Skeletal muscle tissue (tissue), 4 donors: ENCODE measurements around the gene PRPF19. TPM values are rescaled to one million over a fixed set of nuclear protein-coding genes. Genes with fewer than 3 reads are reported as not detected.
A peak's percentile ranks its signal among the peaks of the same experiment; 100 is the strongest.

Source experiments
- H3K27ac ChIP-seq: one replicate; pipeline ENCODE4 v1.7.0; 2013; ENCODE audit warnings: mild to moderate bottlenecking, low read depth, low read length, inconsistent platforms
- H3K27me3 ChIP-seq, 3 donors: one replicate each; pipeline ENCODE4 v1.7.0; 2013; ENCODE audit warnings: low read length in 3 of 3; ENCODE audit not compliant: control insufficient read depth in 3 of 3, insufficient read depth in 3 of 3
- H3K36me3 ChIP-seq, 3 donors: one replicate each; pipeline ENCODE4 v1.7.0; 2013; ENCODE audit warnings: low read length in 3 of 3; ENCODE audit not compliant: control insufficient read depth in 3 of 3, insufficient read depth in 3 of 3
- H3K4me1 ChIP-seq, 3 donors: one replicate each; pipeline ENCODE4 v1.7.0; 2013; ENCODE audit warnings: low read length in 3 of 3, mild to moderate bottlenecking in 3 of 3; ENCODE audit not compliant: control insufficient read depth in 3 of 3, insufficient read depth in 3 of 3
- H3K4me3 ChIP-seq, 3 donors: one replicate each; pipeline ENCODE4 v1.7.0; 2013; ENCODE audit warnings: low read length in 3 of 3
- H3K9ac ChIP-seq, 3 donors: one replicate each; pipeline ENCODE4 v1.7.0; 2013; ENCODE audit warnings: low read length in 3 of 3, mild to moderate bottlenecking in 3 of 3, moderate library complexity in 2 of 3, low read depth in 1 of 3
- H3K9me3 ChIP-seq, 3 donors: one replicate each; pipeline ENCODE4 v1.7.0; 2013; ENCODE audit warnings: low read length in 3 of 3; ENCODE audit not compliant: control insufficient read depth in 3 of 3
- total RNA-seq: library from RNA; depleted of rRNA; stranded (reverse); fragments of >200 nt; gene quantifications from one replicate; pipeline ENCODE4 v1.2.3, GENCODE V29; 2014
- donor health status: Osteomylitis.

Gene PRPF19
- total RNA-seq, 1 donor from 2014 or later, result 27.7 TPM

DNA sequence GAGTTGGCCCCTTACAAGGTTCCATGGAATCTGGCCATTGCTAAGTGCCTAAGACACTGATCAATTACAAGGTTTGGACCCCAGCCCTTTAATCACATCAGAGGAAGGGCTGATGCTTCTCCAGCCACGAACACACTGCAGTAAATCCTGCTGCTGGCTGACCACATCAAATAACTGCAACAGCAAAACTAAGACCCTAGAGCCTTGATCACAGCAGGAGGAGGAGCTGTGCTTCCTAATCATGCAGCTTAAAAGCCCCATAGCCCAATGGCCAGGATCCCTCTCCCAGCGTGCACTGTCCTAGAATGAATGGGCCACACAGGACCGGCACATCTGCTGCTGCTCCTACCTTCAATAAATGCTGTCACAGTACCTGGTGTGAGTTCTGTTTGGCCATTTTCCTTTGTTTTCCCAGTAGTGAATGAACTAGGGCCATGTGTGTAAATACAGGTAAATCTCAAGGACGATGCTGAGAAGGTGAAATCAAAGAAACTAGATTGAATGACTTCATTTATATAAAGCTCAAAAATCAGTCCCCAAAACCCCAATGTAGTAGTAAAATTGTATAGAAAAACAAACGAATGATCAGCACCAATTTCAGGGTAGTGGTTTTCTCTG lies 26.3 kb downstream of the PRPF19 start:
- peaks cover 3 to 14% (median 5%) of the 10 kb centered on the region in 3 donors for H3K36me3 ChIP-seq
- H3K27ac ChIP-seq, result no peak overlapping the region
- H3K9me3 ChIP-seq, result no peaks in the 10 kb centered on the region
- no peak overlapping the region for H3K9ac ChIP-seq
- peaks cover 24 to 36% (median 26%) of the 10 kb centered on the region in 3 donors for H3K4me1 ChIP-seq
- H3K4me3 ChIP-seq, result no peak overlapping the region
- H3K27me3 ChIP-seq, result no peaks in the 10 kb centered on the region

GRCh38 chr11:60879104-60879503 lies 27.3 kb downstream of the PRPF19 start:
- peaks cover 32 to 44% (median 36%) of the 10 kb centered on the region in 3 donors for H3K4me1 ChIP-seq
- H3K27ac ChIP-seq, result peak overlapping the region; percentile 4
- H3K4me3 ChIP-seq, result no peak overlapping the region
- H3K9me3 ChIP-seq, result no peaks in the 10 kb centered on the region
- peak overlapping the region in 1 of 3 donors; percentile 28 for H3K9ac ChIP-seq
- H3K27me3 ChIP-seq, result no peaks in the 10 kb centered on the region
- peaks cover 3 to 14% (median 5%) of the 10 kb centered on the region in 3 donors for H3K36me3 ChIP-seq

- Histone ChIP-seq H3K27ac (peak overlapping the region; percentile 67), H3K9me3 (no peaks in the 10 kb centered on the region), H3K4me3 (no peak overlapping the region), H3K36me3 (peaks cover 3 to 14% (median 5%) of the 10 kb centered on the region in 3 donors), H3K4me1 (peaks cover 39 to 50% (median 42%) of the 10 kb centered on the region in 3 donors), H3K9ac (peak overlapping the region in 1 of 3 donors; percentile 54), H3K27me3 (no peaks in the 10 kb centered on the region)
Measured at GRCh38 chr11:60878245-60879101, 27.9 kb downstream of the PRPF19 start.

DNA sequence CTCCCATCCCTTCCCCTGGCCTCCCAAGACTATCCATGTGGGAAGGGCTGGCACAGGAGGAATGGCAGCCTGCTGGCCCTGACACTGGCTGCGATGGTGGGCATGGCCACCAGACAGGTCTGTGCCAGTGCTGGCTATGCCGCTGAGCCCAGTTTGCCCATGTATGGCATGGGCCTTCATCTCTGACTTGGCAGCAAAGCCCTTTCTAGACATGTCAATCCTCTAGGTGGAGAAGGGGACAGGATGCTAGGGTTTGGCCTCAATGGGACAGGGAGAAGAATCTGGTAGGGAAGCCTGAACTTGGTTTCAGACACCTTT lies 30.3 kb downstream of the PRPF19 start:
- H3K4me1 ChIP-seq, result peaks cover 62 to 67% (median 64%) of the 10 kb centered on the region in 3 donors
- no peak overlapping the region for H3K4me3 ChIP-seq
- no peak overlapping the region for H3K9ac ChIP-seq
- peak overlapping the region; percentile 6 for H3K27ac ChIP-seq
- no peaks in the 10 kb centered on the region for H3K9me3 ChIP-seq
- H3K27me3 ChIP-seq, result peaks cover 0 to under 1% (median 0%) of the 10 kb centered on the region in 3 donors
- H3K36me3 ChIP-seq, result peaks cover 3 to 14% (median 5%) of the 10 kb centered on the region in 3 donors

DNA sequence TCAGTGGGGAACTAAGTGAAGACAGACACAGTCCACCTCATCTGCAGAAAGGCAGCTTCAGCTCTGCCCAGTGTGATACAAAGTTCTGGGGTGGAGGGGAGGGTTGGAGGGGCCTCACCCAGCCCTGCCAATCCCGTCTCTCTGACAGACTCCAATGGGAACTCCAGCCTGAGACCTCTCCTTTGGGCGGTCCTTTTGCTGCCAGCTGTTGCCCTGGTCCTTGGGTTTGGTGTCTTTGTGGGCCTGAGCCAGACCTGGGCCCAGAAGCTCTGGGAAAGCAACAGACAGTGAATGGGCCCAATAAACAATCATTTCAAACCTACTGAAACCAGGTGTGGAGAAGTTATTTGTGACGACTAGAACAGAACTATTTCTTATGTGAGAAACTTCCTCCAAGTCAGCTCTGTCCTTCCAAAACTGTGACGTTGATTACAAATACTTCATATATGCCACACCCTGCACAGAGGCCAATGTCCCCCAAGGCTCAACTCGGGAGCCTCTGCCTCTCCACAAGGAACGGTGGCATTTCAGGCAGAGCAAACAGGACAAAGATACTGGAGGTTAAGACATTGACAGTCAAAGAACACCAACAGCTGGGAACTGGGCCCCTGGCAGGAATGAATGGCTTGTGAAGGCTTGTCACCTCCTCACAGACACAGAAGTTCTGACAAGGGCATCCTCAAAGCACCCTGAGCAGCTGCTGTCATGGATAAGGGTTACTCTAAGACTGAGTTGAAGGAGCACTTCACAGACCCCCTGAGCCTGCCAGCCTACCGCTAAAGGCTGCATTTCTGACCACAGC lies 30.8 kb downstream of the PRPF19 start:
- peaks cover 3 to 8% (median 3%) of the 10 kb centered on the region in 3 donors for H3K36me3 ChIP-seq
- H3K9me3 ChIP-seq, result no peaks in the 10 kb centered on the region
- peaks cover 0 to 2% (median 0%) of the 10 kb centered on the region in 3 donors for H3K27me3 ChIP-seq
- H3K4me1 ChIP-seq, result peaks cover 65 to 68% (median 67%) of the 10 kb centered on the region in 3 donors
- no peak overlapping the region for H3K4me3 ChIP-seq
- no peak overlapping the region for H3K9ac ChIP-seq
- H3K27ac ChIP-seq, result no peak overlapping the region

DNA sequence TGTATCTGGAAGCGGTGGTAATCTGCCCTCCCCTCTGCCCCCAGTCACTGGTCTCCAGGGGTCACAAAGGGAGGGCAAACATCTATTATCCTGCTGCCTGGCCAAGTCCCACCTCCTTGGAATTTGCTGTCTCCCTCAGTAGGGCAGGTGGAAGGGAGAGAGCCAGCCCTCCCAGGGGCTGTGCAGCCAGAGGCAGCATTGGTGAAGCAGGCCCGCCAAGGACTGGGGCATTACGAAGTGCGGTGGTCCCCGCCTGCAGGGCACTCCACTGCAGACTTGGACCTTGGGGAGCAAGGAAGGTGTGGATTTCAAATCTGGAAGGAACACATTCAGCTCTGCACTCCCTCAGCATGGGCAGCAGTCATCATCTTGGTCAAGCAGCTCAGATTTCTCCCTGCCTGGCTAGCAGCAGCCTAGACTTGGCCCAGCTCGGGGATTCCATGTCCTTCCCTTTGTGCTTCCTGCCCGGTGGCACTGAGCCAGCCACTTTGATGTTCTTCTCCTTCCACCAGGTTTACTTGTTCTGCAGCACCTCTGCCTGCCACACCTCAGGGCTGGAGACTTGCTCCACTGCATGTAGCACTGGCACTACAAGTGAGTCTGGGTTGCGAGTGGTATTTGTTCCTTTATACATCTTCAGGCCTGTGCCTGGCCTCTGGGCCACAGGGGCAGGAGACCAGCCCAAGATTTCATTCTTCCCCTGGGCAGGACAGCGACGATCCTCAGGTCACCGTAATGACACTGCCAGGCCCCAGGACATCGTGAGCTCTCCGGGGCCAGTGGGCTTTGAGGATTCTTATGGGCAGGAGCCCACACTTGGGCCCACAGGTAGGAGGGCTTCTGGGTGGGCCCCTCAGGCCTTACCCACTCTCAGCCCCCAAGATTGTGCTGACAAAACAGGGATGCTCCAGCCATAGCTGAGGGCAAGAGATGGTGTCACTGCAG lies 31.7 kb downstream of the PRPF19 start:
- Histone ChIP-seq H3K27me3 (peaks cover 0 to 2% (median 0%) of the 10 kb centered on the region in 3 donors), H3K36me3 (peaks cover 0 to 2% (median 0%) of the 10 kb centered on the region in 3 donors), H3K27ac (no peak overlapping the region), H3K4me1 (peaks cover 59 to 69% (median 64%) of the 10 kb centered on the region in 3 donors), H3K9ac (no peak overlapping the region), H3K9me3 (no peaks in the 10 kb centered on the region), H3K4me3 (no peak overlapping the region)

- Histone ChIP-seq H3K4me1 (peaks cover 53 to 62% (median 56%) of the 10 kb centered on the region in 3 donors), H3K9me3 (no peaks in the 10 kb centered on the region), H3K9ac (no peak overlapping the region), H3K4me3 (no peak overlapping the region), H3K27ac (no peak overlapping the region), H3K27me3 (peaks cover 0 to 5% (median 2%) of the 10 kb centered on the region in 3 donors), H3K36me3 (no peaks in the 10 kb centered on the region)
Measured at GRCh38 chr11:60873533-60873932, 32.9 kb downstream of the PRPF19 start.

- Histone ChIP-seq H3K27ac (no peak overlapping the region), H3K9me3 (no peaks in the 10 kb centered on the region), H3K9ac (no peak overlapping the region), H3K36me3 (no peaks in the 10 kb centered on the region), H3K4me1 (peaks cover 49 to 59% (median 56%) of the 10 kb centered on the region in 3 donors), H3K4me3 (no peak overlapping the region), H3K27me3 (peaks cover 0 to 5% (median 2%) of the 10 kb centered on the region in 3 donors)
Measured at GRCh38 chr11:60872961-60873524, 33.3 kb downstream of the PRPF19 start.
